Gastroesophageal sphincter (tissue), 3 donors: ENCODE results near the gene SORCS3.

Source experiments
- CTCF ChIP-seq, 4 experiments: fragments of 200-600 bp in 2 of 4; fragments of 450-650 bp in 2 of 4; sonication (generic) in 1 of 4; IDR thresholded peaks; one replicate each; pipeline ENCODE4 v1.5.1; 2017 to 2019; ENCODE audit warnings: antibody characterized with exemption in 4 of 4, mild to moderate bottlenecking in 2 of 4, moderate library complexity in 2 of 4
- EP300 ChIP-seq: sonication (generic); formaldehyde crosslinking; IDR thresholded peaks from one replicate; pipeline ENCODE4 v1.6.1; 2017; ENCODE audit warnings: antibody characterized with exemption, mild to moderate bottlenecking
- POLR2AphosphoS5 ChIP-seq: sonication (generic); formaldehyde crosslinking; IDR thresholded peaks from one replicate; pipeline ENCODE4 v1.6.1; 2017; ENCODE audit warnings: antibody characterized with exemption

GRCh38 chr10:105291571-105291970 is 650.5 kb downstream of the SORCS3 start:
- TF ChIP-seq CTCF (IDR thresholded peaks at IDR 0.05) (no peak), EP300 (no peak), POLR2AphosphoS5 (no peak)
